Measurements from ENCODE around the gene PAX5.

The PAX5 gene

GRCh38 chr9:36922548-36922947, 111.5 kb downstream of the PAX5 start:
- TF ChIP-seq, protein P1, sequence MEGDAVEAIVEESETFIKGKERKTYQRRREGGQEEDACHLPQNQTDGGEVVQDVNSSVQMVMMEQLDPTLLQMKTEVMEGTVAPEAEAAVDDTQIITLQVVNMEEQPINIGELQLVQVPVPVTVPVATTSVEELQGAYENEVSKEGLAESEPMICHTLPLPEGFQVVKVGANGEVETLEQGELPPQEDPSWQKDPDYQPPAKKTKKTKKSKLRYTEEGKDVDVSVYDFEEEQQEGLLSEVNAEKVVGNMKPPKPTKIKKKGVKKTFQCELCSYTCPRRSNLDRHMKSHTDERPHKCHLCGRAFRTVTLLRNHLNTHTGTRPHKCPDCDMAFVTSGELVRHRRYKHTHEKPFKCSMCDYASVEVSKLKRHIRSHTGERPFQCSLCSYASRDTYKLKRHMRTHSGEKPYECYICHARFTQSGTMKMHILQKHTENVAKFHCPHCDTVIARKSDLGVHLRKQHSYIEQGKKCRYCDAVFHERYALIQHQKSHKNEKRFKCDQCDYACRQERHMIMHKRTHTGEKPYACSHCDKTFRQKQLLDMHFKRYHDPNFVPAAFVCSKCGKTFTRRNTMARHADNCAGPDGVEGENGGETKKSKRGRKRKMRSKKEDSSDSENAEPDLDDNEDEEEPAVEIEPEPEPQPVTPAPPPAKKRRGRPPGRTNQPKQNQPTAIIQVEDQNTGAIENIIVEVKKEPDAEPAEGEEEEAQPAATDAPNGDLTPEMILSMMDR (conservative IDR thresholded peaks at IDR 0.05; ENCODE audit: control insufficient read depth, insufficient read depth, low read depth, low read length) = no peak
- no peak for DNase-seq (ENCODE audit: low read depth)
- H3K4me3 ChIP-seq (ENCODE audit: control insufficient read depth, low read depth, low read length) = no peak overlapping the region

DNA sequence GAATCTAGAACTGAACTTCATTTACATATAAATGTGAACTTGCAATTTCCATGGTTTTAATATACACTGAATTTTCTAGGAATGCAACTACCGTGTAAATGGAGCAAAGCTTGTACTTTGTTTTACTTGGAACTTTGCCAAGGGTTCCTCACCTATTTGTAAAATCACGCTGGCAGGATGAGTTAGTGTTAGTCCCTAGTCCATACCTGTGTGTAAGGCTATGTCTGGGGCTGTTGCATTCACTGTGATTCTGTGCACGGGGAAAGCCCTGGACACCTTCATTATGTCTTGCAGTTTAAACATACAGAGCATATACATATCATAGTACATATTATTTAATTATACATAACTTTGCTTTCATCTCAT, 119.9 kb downstream of the PAX5 start:
- TF ChIP-seq, protein P1 (conservative IDR thresholded peaks at IDR 0.05; ENCODE audit: control insufficient read depth, insufficient read depth, low read depth, low read length) = no peak
- no peak overlapping the region for H3K4me3 ChIP-seq (ENCODE audit: control insufficient read depth, low read depth, low read length)
- DNase-seq (ENCODE audit: low read depth) = no peak

DNA sequence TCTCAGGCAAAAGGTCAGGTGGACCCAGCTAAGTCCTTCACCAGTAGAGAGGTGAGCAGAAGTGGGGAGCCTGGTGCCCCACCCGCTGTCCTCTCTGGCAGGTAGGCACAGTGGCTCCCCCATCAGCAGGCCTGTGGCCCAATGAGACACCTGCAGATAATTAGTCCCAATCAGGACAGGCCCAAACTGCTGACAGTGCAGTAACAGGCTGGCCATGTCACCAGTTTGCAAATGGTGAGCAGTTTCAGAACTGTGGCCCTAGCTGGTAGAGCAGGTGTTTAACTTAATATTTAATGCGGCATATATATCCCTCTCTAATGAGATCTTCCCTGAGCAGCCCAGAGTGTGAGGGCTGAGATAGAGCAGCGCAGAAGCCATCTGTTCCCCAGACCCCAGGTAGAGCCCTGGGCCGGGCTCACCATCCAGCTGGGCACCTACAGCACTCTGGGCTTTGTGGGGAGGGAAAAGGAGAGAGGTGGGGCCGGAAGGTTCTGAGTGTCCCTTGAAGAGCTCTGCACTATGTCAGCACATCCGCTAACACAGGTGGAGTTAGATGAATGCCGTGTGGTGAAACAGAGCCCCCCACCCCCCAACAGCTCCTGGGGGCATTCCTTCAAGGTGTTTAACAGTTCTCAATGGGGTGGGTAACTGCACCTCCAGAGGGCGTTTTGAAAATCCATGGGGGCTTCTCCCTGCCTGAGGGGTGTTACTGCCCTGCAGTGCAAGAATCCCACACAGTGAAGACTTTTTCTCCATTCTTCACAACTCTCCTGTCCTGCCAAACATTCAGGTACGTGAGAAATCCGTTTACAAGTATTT, 120.5 kb downstream of the PAX5 start:
- TF ChIP-seq, protein P1 (conservative IDR thresholded peaks at IDR 0.05; ENCODE audit: control insufficient read depth, insufficient read depth, low read depth, low read length) = no peak
- H3K4me3 ChIP-seq (ENCODE audit: control insufficient read depth, low read depth, low read length) = no peak overlapping the region
- DNase-seq (ENCODE audit: low read depth) = no peak

DNA sequence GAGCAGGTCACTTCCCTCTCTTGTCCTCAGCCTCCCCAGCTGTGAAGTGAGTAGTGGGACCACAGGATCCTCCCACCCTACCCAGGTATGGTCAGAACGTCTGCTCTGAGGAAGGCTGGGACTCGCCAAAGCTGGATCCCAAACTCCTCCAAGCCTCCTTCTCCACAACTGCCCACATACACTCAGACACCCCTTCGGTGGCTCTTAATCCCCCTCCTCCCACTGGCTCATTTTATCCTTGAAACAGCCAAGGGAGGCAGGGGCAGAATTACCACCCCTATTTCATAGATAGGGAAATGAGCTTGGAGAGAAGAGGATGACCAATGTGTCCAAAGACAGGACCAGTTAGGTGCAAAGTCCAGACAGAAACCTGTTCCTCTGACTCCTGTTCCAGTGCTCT, 121.4 kb downstream of the PAX5 start:
- DNase-seq (ENCODE audit: low read depth) = no peak
- TF ChIP-seq, protein P1 (conservative IDR thresholded peaks at IDR 0.05; ENCODE audit: control insufficient read depth, insufficient read depth, low read depth, low read length) = no peak
- H3K4me3 ChIP-seq (ENCODE audit: control insufficient read depth, low read depth, low read length) = no peak overlapping the region

DNA sequence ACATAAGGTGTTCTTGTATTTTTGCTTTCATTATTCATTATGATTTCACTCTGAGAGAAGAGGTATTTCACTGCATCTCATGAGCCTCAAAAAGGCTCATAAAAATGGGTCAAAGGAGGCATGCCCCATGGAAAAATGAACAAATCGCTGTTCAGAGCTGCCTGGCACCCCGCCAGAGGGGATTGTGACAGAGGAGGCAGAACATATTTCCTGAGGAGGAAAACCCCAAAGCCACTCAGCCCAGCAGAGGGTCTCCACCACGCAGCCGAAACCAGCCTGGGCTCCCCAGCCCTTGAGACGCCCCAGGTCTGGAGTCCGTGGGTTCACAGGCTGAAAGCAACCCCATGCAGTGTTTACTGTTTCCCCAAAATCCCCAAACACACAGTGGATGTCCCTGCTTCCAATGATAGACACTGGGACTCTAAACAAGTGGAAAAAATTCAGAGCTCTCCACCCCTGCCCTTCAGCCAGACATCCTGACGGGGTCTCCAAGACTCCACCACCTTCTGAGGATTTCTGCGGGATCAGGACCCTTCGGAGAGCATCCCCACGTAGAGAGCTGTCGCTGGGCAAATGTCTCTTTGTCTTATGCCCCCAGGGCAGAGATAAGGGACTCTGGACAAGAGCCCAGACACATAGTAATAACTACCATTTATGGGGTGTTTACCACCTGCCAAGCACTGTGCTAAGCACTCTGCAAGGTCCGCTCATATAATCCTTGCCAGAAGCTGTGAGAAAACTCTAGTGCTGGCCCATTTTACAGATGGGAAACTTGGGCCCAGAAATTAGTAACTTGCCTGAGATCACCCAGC, 122.3 kb downstream of the PAX5 start:
- no peak for DNase-seq (ENCODE audit: low read depth)
- TF ChIP-seq, protein P1 (conservative IDR thresholded peaks at IDR 0.05; ENCODE audit: control insufficient read depth, insufficient read depth, low read depth, low read length) = no peak
- no peak overlapping the region for H3K4me3 ChIP-seq (ENCODE audit: control insufficient read depth, low read depth, low read length)

DNA sequence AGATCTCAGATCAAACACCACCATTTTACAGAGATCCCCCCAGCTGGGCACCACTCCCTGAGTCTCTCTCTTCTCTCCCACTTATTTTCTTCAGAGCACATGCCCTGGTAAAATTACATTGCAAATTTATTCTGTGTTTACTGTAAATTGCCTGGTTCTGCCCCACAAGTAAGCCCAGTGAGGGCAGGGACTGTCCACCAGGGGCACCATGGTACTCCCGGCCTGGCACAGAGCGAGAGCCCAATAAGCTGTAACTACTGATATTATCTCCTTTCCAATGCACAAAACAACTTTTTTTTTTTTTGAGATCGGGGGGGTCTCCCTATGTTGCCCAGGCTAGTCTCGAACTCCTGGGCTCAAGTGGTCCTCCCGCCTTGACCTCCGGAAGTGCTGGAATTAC, 123.0 kb downstream of the PAX5 start:
- no peak overlapping the region for H3K4me3 ChIP-seq (ENCODE audit: control insufficient read depth, low read depth, low read length)
- no peak for DNase-seq (ENCODE audit: low read depth)
- TF ChIP-seq, protein P1 (conservative IDR thresholded peaks at IDR 0.05; ENCODE audit: control insufficient read depth, insufficient read depth, low read depth, low read length) = no peak

All from fibroblast of mammary gland (primary cell).